ENCODE data around the gene CTNND2. TPM values are rescaled to one million over a fixed set of nuclear protein-coding genes. Genes with fewer than 3 reads are reported as not detected.

The CTNND2 gene
- total RNA-seq, 1 experiment from 2014 or later: not detected

- TF ChIP-seq EZH2 (IDR thresholded peaks at IDR 0.05; ENCODE audit: borderline replicate concordance, low read depth, low read length, poor library complexity, severe bottlenecking): no peak
- TF ChIP-seq CTCF (conservative IDR thresholded peaks at IDR 0.05; ENCODE audit: low read depth, low read length): no peak
- H3K9me3 ChIP-seq (ENCODE audit: low read depth, low read length, poor library complexity, severe bottlenecking): no peaks in the 10 kb centered on the region
- BruUV-seq (replicated peaks): no TSS peak
- no peak for DNase-seq (ENCODE audit: low spot score)
- H3K4me1 ChIP-seq (ENCODE audit: insufficient read depth, low read length, poor library complexity, severe bottlenecking): no peaks in the 10 kb centered on the region
- H3K4me3 ChIP-seq (ENCODE audit: low read depth, low read length, poor library complexity, severe bottlenecking): no peak overlapping the region
- H3K36me3 ChIP-seq (ENCODE audit: insufficient read depth, low read length, poor library complexity, severe bottlenecking): no peaks in the 10 kb centered on the region
- no peak overlapping the region for H3K27ac ChIP-seq (ENCODE audit: low read depth, low read length, poor library complexity, severe bottlenecking)
- no peaks in the 10 kb centered on the region for H3K27me3 ChIP-seq (replicated peaks; ENCODE audit: insufficient read depth, low read depth, low read length, poor library complexity)
- CTCF ChIA-PET: no interaction called here
- intact Hi-C loops (cut with micrococcal nuclease; ENCODE audit: unreplicated experiment): no loop called here
- POLR2A ChIA-PET (ENCODE audit: low non-redundant PET): no interaction called here
These were observed 689.2 kb downstream of the CTNND2 start for GRCh38 chr5:11214864-11215644.

- Histone ChIP-seq H3K27ac (ENCODE audit: low read depth, low read length, poor library complexity, severe bottlenecking) (no peak overlapping the region), H3K9me3 (ENCODE audit: low read depth, low read length, poor library complexity, severe bottlenecking) (no peaks in the 10 kb centered on the region), H3K27me3 (replicated peaks; ENCODE audit: insufficient read depth, low read depth, low read length, poor library complexity) (no peaks in the 10 kb centered on the region), H3K4me1 (ENCODE audit: insufficient read depth, low read length, poor library complexity, severe bottlenecking) (no peaks in the 10 kb centered on the region), H3K4me3 (ENCODE audit: low read depth, low read length, poor library complexity, severe bottlenecking) (no peak overlapping the region), H3K36me3 (ENCODE audit: insufficient read depth, low read length, poor library complexity, severe bottlenecking) (no peaks in the 10 kb centered on the region)
- POLR2A ChIA-PET (ENCODE audit: low non-redundant PET): no interaction called here
- CTCF ChIA-PET: no interaction called here
- no TSS peak for BruUV-seq (replicated peaks)
- TF ChIP-seq CTCF (conservative IDR thresholded peaks at IDR 0.05; ENCODE audit: low read depth, low read length) (no peak), EZH2 (IDR thresholded peaks at IDR 0.05; ENCODE audit: borderline replicate concordance, low read depth, low read length, poor library complexity, severe bottlenecking) (no peak)
- intact Hi-C loops (cut with micrococcal nuclease; ENCODE audit: unreplicated experiment): no loop called here
- DNase-seq (ENCODE audit: low spot score): no peak
These were observed 691.5 kb downstream of the CTNND2 start for GRCh38 chr5:11212706-11213105.

- TF ChIP-seq CTCF (conservative IDR thresholded peaks at IDR 0.05; ENCODE audit: low read depth, low read length) (no peak), EZH2 (IDR thresholded peaks at IDR 0.05; ENCODE audit: borderline replicate concordance, low read depth, low read length, poor library complexity, severe bottlenecking) (no peak)
- no peaks in the 10 kb centered on the region for H3K4me1 ChIP-seq (ENCODE audit: insufficient read depth, low read length, poor library complexity, severe bottlenecking)
- POLR2A ChIA-PET (ENCODE audit: low non-redundant PET): no interaction called here
- no peak for DNase-seq (ENCODE audit: low spot score)
- H3K27me3 ChIP-seq (replicated peaks; ENCODE audit: insufficient read depth, low read depth, low read length, poor library complexity): no peaks in the 10 kb centered on the region
- no peak overlapping the region for H3K4me3 ChIP-seq (ENCODE audit: low read depth, low read length, poor library complexity, severe bottlenecking)
- no peak overlapping the region for H3K27ac ChIP-seq (ENCODE audit: low read depth, low read length, poor library complexity, severe bottlenecking)
- H3K9me3 ChIP-seq (ENCODE audit: low read depth, low read length, poor library complexity, severe bottlenecking): no peaks in the 10 kb centered on the region
- H3K36me3 ChIP-seq (ENCODE audit: insufficient read depth, low read length, poor library complexity, severe bottlenecking): no peaks in the 10 kb centered on the region
- no TSS peak for BruUV-seq (replicated peaks)
- intact Hi-C loops (cut with micrococcal nuclease; ENCODE audit: unreplicated experiment): no loop called here
- CTCF ChIA-PET: no interaction called here
These were observed 706.5 kb downstream of the CTNND2 start for GRCh38 chr5:11197726-11198125.

Measured in A673 (cell line).